LHCN-M2 (cell line): ENCODE measurements around the gene MACROD2. TPM values are rescaled to one million over a fixed set of nuclear protein-coding genes. Genes with fewer than 3 reads are reported as not detected.
"Not testable (repeated sequence)": the region's sequence is repeated elsewhere in the genome, so short reads cannot be mapped to it uniquely, and the experiment has no call there.

ENCODE experiments used
- DNase-seq: peaks from one replicate; pipeline ENCODE4 v3.0.0-alpha.2; 2012; ENCODE audit warnings: low read depth
- total RNA-seq: library from RNA; depleted of rRNA; stranded (reverse); fragments of >200 nt; gene quantifications from 2 replicates; pipeline ENCODE4 v1.2.3, GENCODE V29; 2014

Gene MACROD2
- total RNA-seq, 1 experiment from 2014 or later = 1.1 TPM

GRCh38 chr20:14264869-14265268 lies 269.6 kb downstream of the MACROD2 start:
- peak; percentile 33 for DNase-seq

- no peak for DNase-seq
Observed at GRCh38 chr20:14266246-14266645, 270.9 kb downstream of the MACROD2 start.

GRCh38 chr20:14270751-14271150 lies 275.4 kb downstream of the MACROD2 start:
- DNase-seq = not testable (repeated sequence)

GRCh38 chr20:14282140-14282539 lies 286.8 kb downstream of the MACROD2 start:
- DNase-seq = no peak

- DNase-seq = no peak
Observed at GRCh38 chr20:14284443-14284842, 289.1 kb downstream of the MACROD2 start.

GRCh38 chr20:14288341-14289330 lies 293.3 kb downstream of the MACROD2 start:
- peak; percentile 91 for DNase-seq

GRCh38 chr20:14291502-14291901 lies 296.2 kb downstream of the MACROD2 start:
- DNase-seq = no peak

GRCh38 chr20:14295238-14295637 lies 299.9 kb downstream of the MACROD2 start:
- no peak for DNase-seq

GRCh38 chr20:14295770-14296309 lies 300.5 kb downstream of the MACROD2 start:
- DNase-seq = no peak

GRCh38 chr20:14299831-14300230 lies 304.5 kb downstream of the MACROD2 start:
- DNase-seq = no peak

GRCh38 chr20:14303106-14303505 lies 307.8 kb downstream of the MACROD2 start:
- DNase-seq = no peak

GRCh38 chr20:14303651-14304050 lies 308.3 kb downstream of the MACROD2 start:
- DNase-seq = no peak

GRCh38 chr20:14304472-14304871 lies 309.2 kb downstream of the MACROD2 start:
- DNase-seq = no peak

- no peak for DNase-seq
Observed at GRCh38 chr20:14307956-14308355, 312.6 kb downstream of the MACROD2 start.

- DNase-seq = peak; percentile 20
Observed at GRCh38 chr20:14310977-14311627, 315.8 kb downstream of the MACROD2 start.

GRCh38 chr20:14312001-14312400 lies 316.7 kb downstream of the MACROD2 start:
- no peak for DNase-seq

GRCh38 chr20:14313341-14314020 lies 318.2 kb downstream of the MACROD2 start:
- no peak for DNase-seq

- no peak for DNase-seq
Observed at GRCh38 chr20:14319704-14320103, 324.4 kb downstream of the MACROD2 start.

- no peak for DNase-seq
Observed at GRCh38 chr20:14331646-14332045, 336.3 kb downstream of the MACROD2 start.

- no peak for DNase-seq
Observed at GRCh38 chr20:14332866-14333265, 337.6 kb downstream of the MACROD2 start.

GRCh38 chr20:14333721-14334120 lies 338.4 kb downstream of the MACROD2 start:
- no peak for DNase-seq
